CD14-positive monocyte (primary cell): ENCODE data around the gene TSPAN5. TPM values are rescaled to one million over a fixed set of nuclear protein-coding genes. Genes with fewer than 3 reads are reported as not detected.

Experiments
- DNase-seq, 3 donors: peaks; one replicate each; pipeline ENCODE4 v3.0.0-alpha.2; 2011 to 2022
- H2AFZ ChIP-seq: 2 replicates; pipeline ENCODE4 v1.6.0; 2012; ENCODE audit warnings: mild to moderate bottlenecking, low read depth, low read length, inconsistent platforms; ENCODE audit not compliant: insufficient read depth, poor library complexity, severe bottlenecking
- H3K27ac ChIP-seq, 2 donors: 1 replicate in 1 of 2; 2 replicates in 1 of 2; pipeline ENCODE4 v1.5.1; 2012 to 2013; ENCODE audit warnings: low read length in 2 of 2, control low read depth in 1 of 2, inconsistent platforms in 1 of 2, low read depth in 1 of 2, mild to moderate bottlenecking in 1 of 2
- H3K27me3 ChIP-seq, 2 donors: one replicate each; pipeline versions ENCODE4 v1.6.0 to v1.6.1; 2011 to 2013; ENCODE audit warnings: low read length in 2 of 2; ENCODE audit not compliant: control insufficient read depth in 2 of 2, insufficient read depth in 2 of 2
- H3K36me3 ChIP-seq, 2 donors: replicated peaks in 1 of 2; 1 replicate in 1 of 2; 2 replicates in 1 of 2; pipeline versions ENCODE4 v1.5.1 to v1.6.1; 2012 to 2013; ENCODE audit warnings: low read length in 2 of 2, control low read depth in 1 of 2, inconsistent platforms in 1 of 2, mild to moderate bottlenecking in 1 of 2; ENCODE audit not compliant: insufficient read depth in 2 of 2, control insufficient read depth in 1 of 2
- H3K4me1 ChIP-seq, 2 donors: 1 replicate in 1 of 2; 2 replicates in 1 of 2; pipeline versions ENCODE4 v1.5.1 to v1.6.1; 2012 to 2013; ENCODE audit warnings: low read length in 2 of 2, control low read depth in 1 of 2, inconsistent platforms in 1 of 2, mild to moderate bottlenecking in 1 of 2, moderate library complexity in 1 of 2; ENCODE audit not compliant: insufficient read depth in 2 of 2, control insufficient read depth in 1 of 2
- H3K4me2 ChIP-seq: replicated peaks from 2 replicates; pipeline ENCODE3; 2012; ENCODE audit warnings: low read length, moderate library complexity, mild to moderate bottlenecking; ENCODE audit not compliant: poor library complexity, severe bottlenecking; ENCODE audit errors: extremely low read depth
- H3K4me3 ChIP-seq, 3 experiments: fragments of 200-600 bp in 1 of 3; sonication (generic) in 1 of 3; replicated peaks in 1 of 3; 1 replicate in 2 of 3; 2 replicates in 1 of 3; pipeline ENCODE4 v1.5.1; 2011 to 2013; ENCODE audit warnings: low read length in 3 of 3, mild to moderate bottlenecking in 3 of 3, control low read depth in 2 of 3, low read depth in 2 of 3, inconsistent platforms in 1 of 3, moderate library complexity in 1 of 3
- H3K79me2 ChIP-seq: 2 replicates; pipeline ENCODE4 v1.6.0; 2012; ENCODE audit warnings: mild to moderate bottlenecking, control low read depth, inconsistent platforms, low read length, moderate library complexity; ENCODE audit not compliant: insufficient read depth
- H3K9ac ChIP-seq: 2 replicates; pipeline ENCODE4 v1.6.0; 2017; ENCODE audit warnings: low read length, mild to moderate bottlenecking; ENCODE audit not compliant: insufficient read depth, poor library complexity, severe bottlenecking
- H3K9me3 ChIP-seq, 2 donors: replicated peaks in 1 of 2; 1 replicate in 1 of 2; 2 replicates in 1 of 2; pipeline versions ENCODE4 v1.5.1 to v1.6.1; 2012 to 2013; ENCODE audit warnings: low read length in 2 of 2, control low read depth in 1 of 2; ENCODE audit not compliant: control insufficient read depth in 1 of 2, insufficient read depth in 1 of 2
- H4K20me1 ChIP-seq: 2 replicates; pipeline ENCODE4 v1.6.0; 2012; ENCODE audit warnings: mild to moderate bottlenecking, low read length, control low read depth, moderate library complexity; ENCODE audit not compliant: insufficient read depth
- H3K27ac Mint-ChIP-seq, 7 donors: one replicate each; pipeline ENCODE4 v1.8.0; 2020; ENCODE audit warnings: mild to moderate bottlenecking in 7 of 7, mixed read lengths in 7 of 7, moderate library complexity in 6 of 7, inconsistent platforms in 2 of 7
- H3K27me3 Mint-ChIP-seq, 3 donors: one replicate each; pipeline ENCODE4 v1.8.0; 2021 to 2022; ENCODE audit warnings: low read depth in 3 of 3, mild to moderate bottlenecking in 3 of 3, mixed read lengths in 3 of 3, moderate library complexity in 3 of 3, inconsistent platforms in 1 of 3
- H3K36me3 Mint-ChIP-seq, 2 donors: one replicate each; pipeline ENCODE4 v1.8.0; 2020; ENCODE audit warnings: mixed read lengths in 2 of 2, inconsistent platforms in 1 of 2, mild to moderate bottlenecking in 1 of 2
- H3K4me1 Mint-ChIP-seq: one replicate; pipeline ENCODE4 v1.8.0; 2020; ENCODE audit warnings: mild to moderate bottlenecking, mixed read lengths
- H3K4me3 Mint-ChIP-seq, 2 donors: one replicate each; pipeline ENCODE4 v1.8.0; 2020; ENCODE audit warnings: mild to moderate bottlenecking in 2 of 2, mixed read lengths in 2 of 2, moderate library complexity in 1 of 2
- H3K9me3 Mint-ChIP-seq, 7 donors: one replicate each; pipeline ENCODE4 v1.8.0; 2020 to 2022; ENCODE audit warnings: mixed read lengths in 7 of 7, mild to moderate bottlenecking in 6 of 7, moderate library complexity in 6 of 7, inconsistent platforms in 2 of 7
- CTCF ChIP-seq: fragments of 200-600 bp; IDR thresholded peaks from one replicate; pipeline ENCODE4 v1.8.0; 2022; ENCODE audit warnings: antibody characterized with exemption, mild to moderate bottlenecking
- WGBS: methylation state at CpG from one replicate; pipeline ENCODE4 v1.1.5; 2013; ENCODE audit warnings: missing lambda C conversion rate; ENCODE audit not compliant: insufficient coverage; 5-methylcytosine and 5-hydroxymethylcytosine counted together
- intact Hi-C, 2 donors: fragments of 100-400 bp; cut with micrococcal nuclease; formaldehyde crosslinking; loops; one replicate each; pipeline versions ENCODE4 v1.15.0 to v1.15.1; 2023
- polyA plus RNA-seq, 3 donors: library from polyadenylated mRNA; depleted of rRNA in 1 of 3; unstranded in 2 of 3; stranded (reverse) in 1 of 3; fragments of 300-500 nt in 2 of 3; fragments of >200 nt in 1 of 3; fragmentation: Illumina TruSeq in 2 of 3; gene quantifications; 1 replicate in 2 of 3; 2 replicates in 1 of 3; pipeline ENCODE4 v1.2.3, GENCODE V29; 2012 to 2021

The TSPAN5 gene
- polyA plus RNA-seq, 3 donors = 0.09 to 1.1 (median 0.13) TPM

- no peak overlapping the region for H3K4me3 ChIP-seq
- H3K27me3 ChIP-seq = no peaks in the 10 kb centered on the region
- Mint-ChIP-seq H3K36me3 (no peaks in the 10 kb centered on the region), H3K27ac (no peak overlapping the region), H3K4me1 (no peaks in the 10 kb centered on the region), H3K4me3 (no peak overlapping the region), H3K9me3 (peaks cover 0 to 15% (median 4%) of the 10 kb centered on the region in 7 donors), H3K27me3 (peaks cover 0 to 2% (median 0%) of the 10 kb centered on the region in 3 donors)
- H3K4me2 ChIP-seq = no peak overlapping the region
- no peak for TF ChIP-seq CTCF
- H3K9me3 ChIP-seq = no peaks in the 10 kb centered on the region
- intact Hi-C loops = no loop called here
- H3K36me3 ChIP-seq = no peaks in the 10 kb centered on the region
- no peak overlapping the region for H3K27ac ChIP-seq
- H3K4me1 ChIP-seq = no peaks in the 10 kb centered on the region
- H2AFZ ChIP-seq = no peak overlapping the region
- no peak for DNase-seq
- 60% methylated on average over 1 of the region's 3 CpGs for WGBS
- no peak overlapping the region for H3K9ac ChIP-seq
- H3K79me2 ChIP-seq = no peaks in the 10 kb centered on the region
- no peaks in the 10 kb centered on the region for H4K20me1 ChIP-seq
Measured at GRCh38 chr4:98631506-98631905, 26.9 kb downstream of the TSPAN5 start.

- no peak overlapping the region for H3K27ac ChIP-seq
- H3K4me3 ChIP-seq = no peak overlapping the region
- H3K27me3 ChIP-seq = no peaks in the 10 kb centered on the region
- H3K36me3 ChIP-seq = no peaks in the 10 kb centered on the region
- H3K4me1 ChIP-seq = no peaks in the 10 kb centered on the region
- DNase-seq = no peak
- Mint-ChIP-seq H3K4me3 (no peak overlapping the region), H3K27ac (no peak overlapping the region), H3K36me3 (no peaks in the 10 kb centered on the region), H3K27me3 (peaks cover 0 to 2% (median 0%) of the 10 kb centered on the region in 3 donors), H3K9me3 (peaks cover 0 to 15% (median 4%) of the 10 kb centered on the region in 7 donors), H3K4me1 (no peaks in the 10 kb centered on the region)
- no peaks in the 10 kb centered on the region for H4K20me1 ChIP-seq
- 78% methylated on average over 3 of the region's 8 CpGs for WGBS
- no peaks in the 10 kb centered on the region for H3K79me2 ChIP-seq
- H2AFZ ChIP-seq = no peak overlapping the region
- no peak overlapping the region for H3K4me2 ChIP-seq
- no peaks in the 10 kb centered on the region for H3K9me3 ChIP-seq
- no peak for TF ChIP-seq CTCF
- intact Hi-C loops = no loop called here
- no peak overlapping the region for H3K9ac ChIP-seq
Measured at GRCh38 chr4:98630737-98631454, 27.5 kb downstream of the TSPAN5 start.
